KMS-11 (cell line): Measurements from ENCODE around the gene RFX1.
"Not testable (repeated sequence)": the region's sequence is repeated elsewhere in the genome, so short reads cannot be mapped to it uniquely, and the experiment has no call there.

Experiments
- H2AFZ ChIP-seq: fragments of 200-600 bp; sonication (generic); 2 replicates; pipeline ENCODE4 v1.6.1; 2016; ENCODE audit warnings: antibody characterized with exemption, mixed run types, low read depth
- H3K27ac ChIP-seq: fragments of 200-600 bp; sonication (generic); 2 replicates; pipeline ENCODE4 v1.6.1; 2016; ENCODE audit warnings: mild to moderate bottlenecking, mixed run types
- H3K27me3 ChIP-seq: fragments of 200-600 bp; sonication (generic); 2 replicates; pipeline ENCODE4 v1.6.1; 2017; ENCODE audit warnings: mild to moderate bottlenecking, low read depth, mixed run types, moderate library complexity; ENCODE audit not compliant: insufficient read depth
- H3K36me3 ChIP-seq: fragments of 200-600 bp; sonication (generic); 2 replicates; pipeline ENCODE4 v1.6.1; 2017; ENCODE audit warnings: mild to moderate bottlenecking, mixed run types; ENCODE audit not compliant: insufficient read depth
- H3K4me1 ChIP-seq: fragments of 200-600 bp; sonication (generic); 2 replicates; pipeline ENCODE4 v1.6.1; 2016; ENCODE audit warnings: mild to moderate bottlenecking, low read depth, mixed run types; ENCODE audit not compliant: poor library complexity, severe bottlenecking
- H3K4me2 ChIP-seq: fragments of 200-600 bp; sonication (generic); 2 replicates; pipeline ENCODE4 v1.7.0; 2016; ENCODE audit warnings: mild to moderate bottlenecking, mixed run types
- H3K4me3 ChIP-seq: fragments of 200-600 bp; sonication (generic); IDR thresholded peaks from 2 replicates; pipeline ENCODE4 v1.6.1; 2017; ENCODE audit warnings: low read depth, low read length, mixed read lengths; ENCODE audit not compliant: insufficient read depth
- H3K79me2 ChIP-seq: fragments of 200-600 bp; sonication (generic); 2 replicates; pipeline ENCODE4 v1.6.1; 2016; ENCODE audit warnings: low read depth, mixed run types; ENCODE audit not compliant: insufficient read depth
- H3K9ac ChIP-seq: fragments of 200-600 bp; sonication (generic); 2 replicates; pipeline ENCODE4 v1.6.1; 2016; ENCODE audit warnings: mild to moderate bottlenecking, mixed run types
- H4K20me1 ChIP-seq: fragments of 200-600 bp; sonication (generic); 2 replicates; pipeline ENCODE4 v1.6.1; 2016; ENCODE audit warnings: mild to moderate bottlenecking, mixed run types; ENCODE audit not compliant: insufficient read depth
- TF ChIP-seq, protein P1 (sequence below): fragments of 200-600 bp; sonication (generic); conservative IDR thresholded peaks from 2 replicates; pipeline ENCODE4 v1.6.1; 2017; ENCODE audit warnings: low read depth, mild to moderate bottlenecking, antibody characterized with exemption, low read length, moderate library complexity, mixed read lengths

RFX1 gene

DNA sequence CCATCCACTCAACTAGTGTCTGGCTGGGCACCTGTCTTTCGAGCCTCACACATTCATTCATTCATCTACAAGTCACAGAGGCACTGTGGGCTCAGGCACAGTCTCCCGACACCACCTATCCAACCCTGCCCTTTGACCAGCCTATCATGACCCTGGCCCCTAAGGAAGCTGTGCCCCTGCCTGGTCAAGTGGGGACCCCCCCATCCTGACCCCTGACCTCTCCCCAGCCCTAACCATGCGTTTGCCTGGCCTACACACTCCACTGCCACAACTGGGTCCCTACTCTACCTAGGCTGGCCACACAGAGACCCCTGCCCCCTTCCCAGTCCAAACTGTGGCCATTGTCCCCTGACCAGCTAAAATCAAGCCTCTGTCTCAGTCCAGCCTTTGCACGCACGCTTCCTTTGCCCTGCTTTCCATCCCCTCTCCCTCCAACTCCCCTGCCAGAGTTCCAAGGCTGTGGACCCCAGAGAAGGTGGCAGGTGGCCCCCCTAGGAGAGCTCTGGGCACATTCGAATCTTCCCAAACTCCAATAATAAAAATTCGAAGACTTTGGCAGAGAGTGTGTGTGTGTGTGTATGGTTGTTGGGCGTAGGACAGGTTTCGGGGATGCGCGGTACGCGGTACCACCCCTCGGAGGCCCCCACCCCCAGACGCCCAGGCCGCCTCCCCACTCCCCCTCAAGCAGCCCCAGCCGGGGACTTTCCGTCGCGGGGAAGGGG, 25.0 kb upstream of the RFX1 start:
- Histone ChIP-seq H2AFZ (peak overlapping the region; percentile 89), H3K9ac (peak overlapping the region; percentile 91)

GRCh38 chr19:14028901-14029300, 22.8 kb upstream of the RFX1 start:
- Histone ChIP-seq H3K4me1 (peaks cover 9% of the 10 kb centered on the region), H3K9ac (no peak overlapping the region), H3K27me3 (no peaks in the 10 kb centered on the region), H3K4me3 (no peak overlapping the region), H3K36me3 (no peaks in the 10 kb centered on the region), H2AFZ (no peak overlapping the region), H3K27ac (no peak overlapping the region), H3K79me2 (peaks cover 5% of the 10 kb centered on the region), H4K20me1 (no peaks in the 10 kb centered on the region), H3K4me2 (no peak overlapping the region)
- TF ChIP-seq, protein P1, sequence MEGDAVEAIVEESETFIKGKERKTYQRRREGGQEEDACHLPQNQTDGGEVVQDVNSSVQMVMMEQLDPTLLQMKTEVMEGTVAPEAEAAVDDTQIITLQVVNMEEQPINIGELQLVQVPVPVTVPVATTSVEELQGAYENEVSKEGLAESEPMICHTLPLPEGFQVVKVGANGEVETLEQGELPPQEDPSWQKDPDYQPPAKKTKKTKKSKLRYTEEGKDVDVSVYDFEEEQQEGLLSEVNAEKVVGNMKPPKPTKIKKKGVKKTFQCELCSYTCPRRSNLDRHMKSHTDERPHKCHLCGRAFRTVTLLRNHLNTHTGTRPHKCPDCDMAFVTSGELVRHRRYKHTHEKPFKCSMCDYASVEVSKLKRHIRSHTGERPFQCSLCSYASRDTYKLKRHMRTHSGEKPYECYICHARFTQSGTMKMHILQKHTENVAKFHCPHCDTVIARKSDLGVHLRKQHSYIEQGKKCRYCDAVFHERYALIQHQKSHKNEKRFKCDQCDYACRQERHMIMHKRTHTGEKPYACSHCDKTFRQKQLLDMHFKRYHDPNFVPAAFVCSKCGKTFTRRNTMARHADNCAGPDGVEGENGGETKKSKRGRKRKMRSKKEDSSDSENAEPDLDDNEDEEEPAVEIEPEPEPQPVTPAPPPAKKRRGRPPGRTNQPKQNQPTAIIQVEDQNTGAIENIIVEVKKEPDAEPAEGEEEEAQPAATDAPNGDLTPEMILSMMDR: no peak

More for the DNA sequence above, 25.0 kb upstream of the RFX1 start:
- TF ChIP-seq, protein P1: no peak
- H3K4me2 ChIP-seq: peak overlapping the region; percentile 78
- no peaks in the 10 kb centered on the region for H3K36me3 ChIP-seq
- no peaks in the 10 kb centered on the region for H3K27me3 ChIP-seq
- H3K27ac ChIP-seq: peak overlapping the region; percentile 84
- peaks cover 9% of the 10 kb centered on the region for H3K4me1 ChIP-seq
- no peaks in the 10 kb centered on the region for H4K20me1 ChIP-seq
- H3K79me2 ChIP-seq: peaks cover 10% of the 10 kb centered on the region
- H3K4me3 ChIP-seq: peak overlapping the region; percentile 32

- Histone ChIP-seq H2AFZ (no peak within 1 kb of the TSS), H4K20me1 (no peaks in the 10 kb centered on the region), H3K4me1 (peaks cover 9% of the 10 kb centered on the region), H3K36me3 (no peaks in the 10 kb centered on the region), H3K79me2 (no peaks in the 10 kb centered on the region), H3K9ac (no peak within 1 kb of the TSS), H3K27me3 (no peaks in the 10 kb centered on the region), H3K4me2 (no peak within 1 kb of the TSS), H3K27ac (no peak within 1 kb of the TSS), H3K4me3 (no peak within 1 kb of the TSS)
- TF ChIP-seq, protein P1: no peak
These were observed 21.8 kb upstream of the RFX1 start, which contains the start of gene RLN3 for GRCh38 chr19:14027856-14028450. Gene RLN3, plus strand, starts transcription at chr19:14028148. Its CDS starts 57 bp downstream, at chr19:14028205.

DNA sequence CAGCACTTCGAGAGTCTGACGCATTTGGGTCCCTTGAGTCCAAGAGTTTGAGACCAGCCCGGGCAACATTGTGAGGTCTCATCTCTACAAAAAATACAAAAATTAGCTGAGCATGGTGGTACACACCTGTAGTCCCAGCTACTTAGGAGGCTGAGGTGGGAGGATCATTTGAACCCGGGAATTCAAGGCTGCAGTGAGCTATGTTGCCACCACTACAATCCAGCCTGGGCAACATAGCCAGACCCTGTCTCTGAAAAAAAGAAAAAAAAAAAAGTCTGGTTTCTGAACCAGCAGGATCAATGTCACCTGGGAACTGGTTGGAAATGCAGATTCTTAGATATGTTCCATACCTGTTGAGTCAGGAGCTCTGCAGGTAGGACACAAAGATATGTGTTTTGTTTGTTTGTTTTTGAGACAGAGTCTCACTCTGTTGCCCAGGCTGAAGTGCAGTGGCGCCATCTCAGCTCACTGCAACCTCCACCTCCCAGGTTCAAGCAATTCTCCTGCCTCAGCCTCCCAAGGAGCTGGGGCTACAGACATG, 20.6 kb upstream of the RFX1 start:
- H3K4me2 ChIP-seq, H3K9ac ChIP-seq, H3K79me2 ChIP-seq, H3K36me3 ChIP-seq, H3K4me3 ChIP-seq, H3K27me3 ChIP-seq, H4K20me1 ChIP-seq, H3K27ac ChIP-seq, H2AFZ ChIP-seq, H3K4me1 ChIP-seq: not testable (repeated sequence)
